ENCODE results near the gene GNAS. TPM values are rescaled to one million over a fixed set of nuclear protein-coding genes. Genes with fewer than 3 reads are reported as not detected.

GNAS gene
- total RNA-seq, 1 donor, result 474 TPM

GRCh38 chr20:58836616-58837204 lies 15.8 kb upstream of the GNAS start:
- DNase-seq (ENCODE audit: low read depth), result no peak
- TF ChIP-seq, protein P1, sequence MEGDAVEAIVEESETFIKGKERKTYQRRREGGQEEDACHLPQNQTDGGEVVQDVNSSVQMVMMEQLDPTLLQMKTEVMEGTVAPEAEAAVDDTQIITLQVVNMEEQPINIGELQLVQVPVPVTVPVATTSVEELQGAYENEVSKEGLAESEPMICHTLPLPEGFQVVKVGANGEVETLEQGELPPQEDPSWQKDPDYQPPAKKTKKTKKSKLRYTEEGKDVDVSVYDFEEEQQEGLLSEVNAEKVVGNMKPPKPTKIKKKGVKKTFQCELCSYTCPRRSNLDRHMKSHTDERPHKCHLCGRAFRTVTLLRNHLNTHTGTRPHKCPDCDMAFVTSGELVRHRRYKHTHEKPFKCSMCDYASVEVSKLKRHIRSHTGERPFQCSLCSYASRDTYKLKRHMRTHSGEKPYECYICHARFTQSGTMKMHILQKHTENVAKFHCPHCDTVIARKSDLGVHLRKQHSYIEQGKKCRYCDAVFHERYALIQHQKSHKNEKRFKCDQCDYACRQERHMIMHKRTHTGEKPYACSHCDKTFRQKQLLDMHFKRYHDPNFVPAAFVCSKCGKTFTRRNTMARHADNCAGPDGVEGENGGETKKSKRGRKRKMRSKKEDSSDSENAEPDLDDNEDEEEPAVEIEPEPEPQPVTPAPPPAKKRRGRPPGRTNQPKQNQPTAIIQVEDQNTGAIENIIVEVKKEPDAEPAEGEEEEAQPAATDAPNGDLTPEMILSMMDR (IDR thresholded peaks at IDR 0.05; ENCODE audit: insufficient read depth, low read length), result no peak

DNA sequence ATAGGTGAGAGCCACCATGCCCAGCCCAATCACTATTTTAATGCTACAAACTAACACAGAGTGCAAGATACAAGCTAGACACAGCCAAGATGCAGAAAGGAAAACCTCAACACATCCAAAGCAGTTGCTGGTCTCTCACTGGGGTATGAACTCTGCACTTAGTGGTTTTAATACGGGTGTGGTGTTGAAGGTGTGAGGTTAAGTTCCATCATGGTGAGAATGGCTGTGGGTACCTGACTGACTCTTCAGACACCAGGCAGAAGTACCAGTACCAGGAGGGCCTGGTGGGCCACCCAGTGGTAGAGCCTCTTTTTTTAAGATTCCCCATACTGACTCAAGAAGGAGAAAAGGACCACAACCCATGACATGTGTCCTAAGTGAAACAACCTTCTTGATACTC lies 14.8 kb upstream of the GNAS start:
- DNase-seq (ENCODE audit: low read depth), result no peak
- no peak overlapping the region for H3K4me3 ChIP-seq (ENCODE audit: low read depth, low read length)
- TF ChIP-seq, protein P1 (IDR thresholded peaks at IDR 0.05; ENCODE audit: insufficient read depth, low read length), result no peak

More at GRCh38 chr20:58836616-58837204, 15.8 kb upstream of the GNAS start:
- H3K4me3 ChIP-seq (ENCODE audit: low read depth, low read length), result no peak overlapping the region

DNA sequence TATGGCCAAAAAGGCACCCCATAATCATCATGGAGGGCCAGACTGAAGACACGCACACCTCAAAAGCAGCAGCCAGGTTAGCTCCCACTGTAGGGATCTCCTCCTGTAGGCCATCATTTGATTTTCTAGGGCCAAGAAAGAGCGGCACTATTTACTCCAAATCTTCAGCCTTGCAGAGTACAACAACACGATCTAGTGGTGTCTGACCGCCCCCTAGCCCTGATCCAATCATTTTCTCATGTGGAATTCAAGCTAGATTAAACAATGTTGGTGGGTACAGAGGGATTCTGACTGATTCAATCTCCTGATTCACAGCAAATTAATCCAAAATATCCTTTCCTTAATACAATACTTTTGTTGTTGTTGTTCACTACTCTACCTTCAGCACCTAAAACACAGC lies 14.3 kb upstream of the GNAS start:
- TF ChIP-seq, protein P1 (IDR thresholded peaks at IDR 0.05; ENCODE audit: insufficient read depth, low read length), result no peak
- no peak for DNase-seq (ENCODE audit: low read depth)
- no peak overlapping the region for H3K4me3 ChIP-seq (ENCODE audit: low read depth, low read length)

DNA sequence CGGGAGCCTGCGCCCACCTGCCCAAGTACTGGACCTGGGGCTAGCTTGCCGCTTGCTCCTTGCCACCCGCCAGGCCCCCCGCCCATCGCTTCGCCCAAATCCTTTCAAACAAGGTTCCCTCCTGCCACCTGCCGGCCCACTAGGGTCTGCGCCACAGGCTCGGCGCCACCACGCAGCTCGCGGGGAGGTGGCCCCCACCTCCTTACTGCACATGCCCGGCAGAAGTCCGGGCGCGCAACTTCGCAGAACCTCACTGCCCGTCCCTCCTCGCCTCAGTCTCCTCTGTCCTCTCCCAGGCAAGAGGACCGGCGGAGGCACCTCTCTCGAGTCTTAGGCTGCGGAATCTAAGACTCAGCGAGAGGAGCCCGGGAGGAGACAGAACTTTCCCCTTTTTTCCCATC lies 13.0 kb upstream of the GNAS start:
- DNase-seq (ENCODE audit: low read depth), result peak; percentile 23
- TF ChIP-seq, protein P1 (IDR thresholded peaks at IDR 0.05; ENCODE audit: insufficient read depth, low read length), result peak; percentile 52
- H3K4me3 ChIP-seq (ENCODE audit: low read depth, low read length), result peak overlapping the region; percentile 28

GRCh38 chr20:58839991-58840747 lies 12.3 kb upstream of the GNAS start:
- H3K4me3 ChIP-seq (ENCODE audit: low read depth, low read length), result no peak overlapping the region
- TF ChIP-seq, protein P1 (IDR thresholded peaks at IDR 0.05; ENCODE audit: insufficient read depth, low read length), result no peak
- no peak for DNase-seq (ENCODE audit: low read depth)

DNA sequence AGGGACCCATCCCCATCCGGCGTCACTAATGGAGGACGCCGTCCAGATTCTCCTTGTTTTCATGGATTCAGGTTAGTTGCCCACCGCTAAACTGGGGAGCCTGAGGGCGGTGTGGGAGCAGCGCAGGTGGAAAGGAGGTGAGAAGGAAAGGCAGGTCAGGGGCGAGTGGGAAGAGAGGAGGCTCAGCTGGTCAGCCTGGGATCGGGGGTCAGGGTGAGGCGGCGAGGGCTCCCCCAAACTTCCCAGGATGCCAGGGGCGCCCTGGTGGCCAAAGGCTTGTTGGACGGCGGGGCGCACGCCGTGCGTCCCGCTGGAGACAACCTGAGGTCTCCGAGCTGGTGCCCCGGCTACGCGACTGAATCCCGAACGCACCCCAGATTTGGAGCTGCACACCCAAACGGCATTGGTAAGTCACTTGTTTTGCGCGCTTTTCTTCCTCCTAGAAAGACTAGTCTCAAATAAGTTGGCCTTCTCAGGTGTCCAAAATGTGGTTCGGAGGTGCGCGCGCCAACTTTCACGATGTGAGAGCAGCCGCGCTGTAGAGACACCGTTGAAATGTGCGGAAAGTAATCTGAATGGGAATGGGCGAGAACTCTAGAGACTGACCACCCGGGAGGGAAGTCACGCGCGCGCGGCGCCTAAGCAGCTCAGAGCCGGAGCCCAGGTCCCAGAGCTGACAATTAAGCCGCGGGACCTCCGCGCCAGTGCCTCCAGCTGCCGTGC lies 11.5 kb upstream of the GNAS start:
- no peak for DNase-seq (ENCODE audit: low read depth)
- H3K4me3 ChIP-seq (ENCODE audit: low read depth, low read length), result no peak overlapping the region
- TF ChIP-seq, protein P1 (IDR thresholded peaks at IDR 0.05; ENCODE audit: insufficient read depth, low read length), result no peak

Data from fibroblast of the aortic adventitia (primary cell).